GM21526 (cell line): ENCODE measurements around the gene FGD3.

Experiments used
- ATAC-seq: cut with Tn5 transposase; IDR thresholded peaks from one replicate; pipeline ENCODE4 v1.9.1; 2021; ENCODE audit warnings: moderate library complexity; ENCODE audit not compliant: unreplicated experiment, low FRiP score

Gene FGD3

GRCh38 chr9:93048566-93049448 lies 101.5 kb downstream of the FGD3 start:
- no peak for ATAC-seq

- ATAC-seq, result no peak
These were observed 102.2 kb downstream of the FGD3 start for GRCh38 chr9:93049491-93049890.

GRCh38 chr9:93050231-93050630 lies 102.9 kb downstream of the FGD3 start:
- no peak for ATAC-seq

GRCh38 chr9:93051680-93052089 lies 104.4 kb downstream of the FGD3 start:
- no peak for ATAC-seq

GRCh38 chr9:93052791-93053540 lies 105.6 kb downstream of the FGD3 start:
- no peak for ATAC-seq

GRCh38 chr9:93053781-93054331 lies 106.5 kb downstream of the FGD3 start:
- ATAC-seq, result no peak

- no peak for ATAC-seq
These were observed 107.7 kb downstream of the FGD3 start for GRCh38 chr9:93054758-93055704.

GRCh38 chr9:93057042-93057702 lies 109.8 kb downstream of the FGD3 start:
- ATAC-seq, result no peak

GRCh38 chr9:93057703-93058354 lies 110.5 kb downstream of the FGD3 start:
- ATAC-seq, result no peak

GRCh38 chr9:93058355-93059010 lies 111.2 kb downstream of the FGD3 start, which contains the start of gene SUSD3:
TSS of gene SUSD3 (plus strand) at chr9:93058701. CDS start at chr9:93058743, 42 bp downstream.
- ATAC-seq, result peak; percentile 47

- no peak for ATAC-seq
These were observed 111.8 kb downstream of the FGD3 start for GRCh38 chr9:93059011-93059714.

- ATAC-seq, result no peak
These were observed 112.6 kb downstream of the FGD3 start for GRCh38 chr9:93059715-93060578.

GRCh38 chr9:93060746-93061259 lies 113.5 kb downstream of the FGD3 start:
- ATAC-seq, result no peak

GRCh38 chr9:93061260-93061751 lies 114.0 kb downstream of the FGD3 start:
- no peak for ATAC-seq

GRCh38 chr9:93061791-93062763 lies 114.8 kb downstream of the FGD3 start:
- ATAC-seq, result peak; percentile 45
